Progenitor cell of endocrine pancreas (in vitro differentiated cells): ENCODE data around the gene RHBDF1. TPM values are rescaled to one million over a fixed set of nuclear protein-coding genes. Genes with fewer than 3 reads are reported as not detected.
A peak's percentile ranks its signal among the peaks of the same experiment; 100 is the strongest.
"Not testable (repeated sequence)": the region's sequence is repeated elsewhere in the genome, so short reads cannot be mapped to it uniquely, and the experiment has no call there.

ENCODE experiments used
- DNase-seq: peaks from one replicate; pipeline ENCODE4 v3.0.0; 2021; ENCODE audit warnings: low spot score; ENCODE audit not compliant: unreplicated experiment
- H3K27ac Mint-ChIP-seq: 2 replicates; pipeline ENCODE4 v1.8.0; 2021; ENCODE audit warnings: mild to moderate bottlenecking, moderate library complexity, mixed read lengths
- H3K27me3 Mint-ChIP-seq: 2 replicates; pipeline ENCODE4 v1.8.0; 2021; ENCODE audit warnings: mixed read lengths
- H3K36me3 Mint-ChIP-seq: 2 replicates; pipeline ENCODE4 v1.8.0; 2022; ENCODE audit warnings: mixed read lengths; ENCODE audit not compliant: insufficient read depth
- H3K4me1 Mint-ChIP-seq: 2 replicates; pipeline ENCODE4 v1.8.0; 2021; ENCODE audit warnings: low read depth, mixed read lengths
- H3K4me3 Mint-ChIP-seq: 2 replicates; pipeline ENCODE4 v1.8.0; 2021; ENCODE audit warnings: low read depth, mild to moderate bottlenecking, moderate library complexity, mixed read lengths
- H3K9me3 Mint-ChIP-seq: 2 replicates; pipeline ENCODE4 v1.8.0; 2021; ENCODE audit warnings: low read depth, mixed read lengths
- total RNA-seq: library from RNA; stranded (reverse); gene quantifications from 2 replicates; pipeline ENCODE4 v1.2.1, GENCODE V29; 2021
- TF ChIP-seq, protein P1 (sequence below): fragments of 200-600 bp; sonication (generic); IDR thresholded peaks from one replicate; pipeline ENCODE4 v1.5.0; 2021; ENCODE audit warnings: antibody characterized with exemption, mild to moderate bottlenecking; ENCODE audit not compliant: unreplicated experiment

Gene RHBDF1
- total RNA-seq, 1 donor from 2014 or later, result 51.3 TPM

GRCh38 chr16:54237-54581, 18.2 kb downstream of the RHBDF1 start:
- H3K9me3 Mint-ChIP-seq, result no peaks in the 10 kb centered on the region
- peak overlapping the region; percentile 82 for H3K27ac Mint-ChIP-seq
- peaks cover 4% of the 10 kb centered on the region for H3K4me1 Mint-ChIP-seq
- H3K27me3 Mint-ChIP-seq, result no peaks in the 10 kb centered on the region
- peaks cover 15% of the 10 kb centered on the region for H3K36me3 Mint-ChIP-seq
- H3K4me3 Mint-ChIP-seq, result peak overlapping the region; percentile 84
- DNase-seq, result no peak
- TF ChIP-seq, protein P1, sequence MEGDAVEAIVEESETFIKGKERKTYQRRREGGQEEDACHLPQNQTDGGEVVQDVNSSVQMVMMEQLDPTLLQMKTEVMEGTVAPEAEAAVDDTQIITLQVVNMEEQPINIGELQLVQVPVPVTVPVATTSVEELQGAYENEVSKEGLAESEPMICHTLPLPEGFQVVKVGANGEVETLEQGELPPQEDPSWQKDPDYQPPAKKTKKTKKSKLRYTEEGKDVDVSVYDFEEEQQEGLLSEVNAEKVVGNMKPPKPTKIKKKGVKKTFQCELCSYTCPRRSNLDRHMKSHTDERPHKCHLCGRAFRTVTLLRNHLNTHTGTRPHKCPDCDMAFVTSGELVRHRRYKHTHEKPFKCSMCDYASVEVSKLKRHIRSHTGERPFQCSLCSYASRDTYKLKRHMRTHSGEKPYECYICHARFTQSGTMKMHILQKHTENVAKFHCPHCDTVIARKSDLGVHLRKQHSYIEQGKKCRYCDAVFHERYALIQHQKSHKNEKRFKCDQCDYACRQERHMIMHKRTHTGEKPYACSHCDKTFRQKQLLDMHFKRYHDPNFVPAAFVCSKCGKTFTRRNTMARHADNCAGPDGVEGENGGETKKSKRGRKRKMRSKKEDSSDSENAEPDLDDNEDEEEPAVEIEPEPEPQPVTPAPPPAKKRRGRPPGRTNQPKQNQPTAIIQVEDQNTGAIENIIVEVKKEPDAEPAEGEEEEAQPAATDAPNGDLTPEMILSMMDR, result no peak

DNA sequence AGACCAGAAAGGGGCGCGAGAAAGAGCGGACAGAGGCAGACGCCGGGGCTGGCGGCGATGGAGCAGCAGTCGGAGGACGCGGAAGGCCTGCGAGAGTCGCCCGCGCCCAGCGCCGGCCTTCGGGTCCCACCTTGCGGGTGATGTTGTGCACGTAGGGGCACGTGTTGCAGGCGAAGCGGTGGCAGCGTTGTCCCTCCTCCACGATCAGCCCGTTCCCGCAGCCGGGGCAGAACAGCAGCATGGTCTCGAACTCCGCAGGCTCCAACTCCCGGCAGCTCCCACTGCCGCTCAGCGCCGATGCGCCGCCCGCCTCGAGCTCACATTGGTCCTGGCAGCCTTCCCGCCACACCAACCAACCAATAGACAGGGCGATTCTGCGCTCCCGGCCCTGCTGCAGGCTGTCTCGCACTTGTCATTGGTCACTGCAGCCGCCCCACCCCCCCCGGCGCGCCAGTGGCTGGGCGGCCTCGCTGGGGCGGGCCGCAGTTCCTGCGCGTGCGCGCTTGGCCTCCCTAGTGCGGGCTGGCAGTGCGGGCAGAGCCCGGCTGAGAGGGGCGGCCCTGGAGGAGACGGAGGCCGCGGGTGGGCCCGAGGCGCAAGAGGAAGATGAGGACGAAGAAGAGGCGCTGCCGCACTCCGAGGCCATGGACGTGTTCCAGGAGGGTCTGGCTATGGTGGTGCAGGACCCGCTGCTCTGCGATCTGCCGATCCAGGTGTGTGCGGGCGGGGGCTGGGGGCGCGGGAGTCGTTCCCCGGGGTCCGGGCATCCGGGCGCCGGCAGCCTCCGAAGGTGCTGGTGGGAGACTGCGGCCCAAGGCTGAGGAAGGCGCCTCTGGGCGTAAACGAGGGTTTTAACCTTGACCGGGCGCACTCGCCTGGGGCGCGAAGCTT, 18.8 kb downstream of the RHBDF1 start, which contains the start of the genes POLR3K and SNRNP25:
Gene POLR3K, minus strand, starts transcription at position 263 of the 891 bp plus-strand sequence. Its CDS starts 22 bp downstream, at position 241.
Gene SNRNP25, plus strand, starts transcription at position 483 of the 891 bp plus-strand sequence. Its CDS starts 189 bp downstream, at position 672.
- Mint-ChIP-seq H3K27me3 (no peaks in the 10 kb centered on the region), H3K4me3 (peak within 1 kb of the TSS; percentile 84), H3K4me1 (peaks cover 4% of the 10 kb centered on the region), H3K9me3 (no peaks in the 10 kb centered on the region), H3K27ac (peak within 1 kb of the TSS; percentile 94), H3K36me3 (peaks cover 16% of the 10 kb centered on the region)
- peak; percentile 97 for DNase-seq
- TF ChIP-seq, protein P1, result no peak

DNA sequence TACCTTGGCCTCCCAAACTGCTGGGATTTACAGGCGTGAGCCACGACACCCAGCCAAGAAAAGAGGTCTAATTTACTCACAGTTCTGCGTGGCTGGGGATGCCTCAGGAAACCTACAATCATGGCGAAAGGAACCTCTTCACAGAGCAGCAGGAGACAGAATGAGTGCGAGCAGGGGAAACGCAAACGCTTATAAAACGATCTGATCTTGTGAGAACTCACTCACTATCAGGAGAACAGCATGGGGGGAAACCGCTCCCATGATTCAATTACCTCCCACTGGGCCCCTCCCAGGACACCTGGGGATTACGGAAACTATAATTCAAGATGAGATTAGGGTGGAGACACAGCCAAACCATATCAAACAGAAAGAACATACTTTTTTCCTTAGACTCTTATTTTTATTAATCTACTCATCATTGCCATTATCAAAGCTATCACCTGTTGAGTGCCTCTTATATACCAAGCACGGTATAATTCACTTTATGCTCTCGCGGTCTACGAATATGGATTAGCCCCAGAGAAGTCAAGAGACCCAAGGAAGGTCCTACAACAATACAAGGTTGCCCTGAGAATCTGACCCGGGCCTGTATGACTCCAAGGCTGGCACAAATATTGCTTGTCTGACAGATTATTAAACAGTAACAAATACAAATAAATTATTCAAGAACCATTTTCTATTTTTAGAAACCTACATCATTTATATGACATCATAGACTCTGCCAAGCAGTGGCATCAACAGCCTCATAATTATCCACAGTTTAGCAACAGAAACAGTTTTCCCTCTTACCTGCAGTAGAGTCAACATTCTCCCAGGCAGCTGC, 21.5 kb downstream of the RHBDF1 start:
- Mint-ChIP-seq H3K36me3 (peaks cover 15% of the 10 kb centered on the region), H3K9me3 (no peaks in the 10 kb centered on the region), H3K27ac (no peak overlapping the region), H3K4me1 (peaks cover 6% of the 10 kb centered on the region), H3K27me3 (no peaks in the 10 kb centered on the region), H3K4me3 (peak overlapping the region; percentile 46)
- TF ChIP-seq, protein P1, result no peak
- DNase-seq, result no peak

GRCh38 chr16:47234-47633, 25.2 kb downstream of the RHBDF1 start:
- H3K9me3 Mint-ChIP-seq, result peaks cover 6% of the 10 kb centered on the region
- H3K4me3 Mint-ChIP-seq, result no peak overlapping the region
- DNase-seq, result no peak
- H3K36me3 Mint-ChIP-seq, result peaks cover 33% of the 10 kb centered on the region
- TF ChIP-seq, protein P1, result no peak
- peaks cover 24% of the 10 kb centered on the region for H3K4me1 Mint-ChIP-seq
- no peak overlapping the region for H3K27ac Mint-ChIP-seq
- H3K27me3 Mint-ChIP-seq, result no peaks in the 10 kb centered on the region

GRCh38 chr16:46510-46909, 25.9 kb downstream of the RHBDF1 start:
- H3K9me3 Mint-ChIP-seq, result peaks cover 12% of the 10 kb centered on the region
- not testable (repeated sequence) for H3K27me3 Mint-ChIP-seq, H3K4me3 Mint-ChIP-seq, DNase-seq, H3K27ac Mint-ChIP-seq
- peaks cover 24% of the 10 kb centered on the region for H3K4me1 Mint-ChIP-seq
- H3K36me3 Mint-ChIP-seq, result peaks cover 38% of the 10 kb centered on the region
